ENCODE results near the gene HNRNPA2B1.

HNRNPA2B1 gene

DNA sequence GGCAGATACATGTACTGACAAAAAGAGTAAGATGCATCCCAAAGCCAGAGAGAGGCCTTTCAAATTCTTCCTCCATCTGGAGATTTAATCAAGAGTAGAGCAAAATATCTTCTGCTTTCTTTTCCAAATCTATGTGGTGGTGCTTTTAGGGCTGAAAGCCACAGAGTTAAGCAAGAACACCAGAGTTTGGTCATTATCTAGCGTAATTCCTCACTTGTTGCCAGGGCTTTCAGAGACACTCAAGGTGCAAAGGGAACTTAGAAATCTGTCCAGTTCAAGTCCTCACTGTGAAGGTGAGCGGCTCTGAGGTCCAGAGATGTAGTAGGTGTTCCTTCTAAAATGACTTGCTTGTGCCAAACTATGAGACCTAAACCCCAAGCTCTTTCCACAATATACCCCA lies 59.5 kb downstream of the HNRNPA2B1 start:
- no peak for DNase-seq

DNA sequence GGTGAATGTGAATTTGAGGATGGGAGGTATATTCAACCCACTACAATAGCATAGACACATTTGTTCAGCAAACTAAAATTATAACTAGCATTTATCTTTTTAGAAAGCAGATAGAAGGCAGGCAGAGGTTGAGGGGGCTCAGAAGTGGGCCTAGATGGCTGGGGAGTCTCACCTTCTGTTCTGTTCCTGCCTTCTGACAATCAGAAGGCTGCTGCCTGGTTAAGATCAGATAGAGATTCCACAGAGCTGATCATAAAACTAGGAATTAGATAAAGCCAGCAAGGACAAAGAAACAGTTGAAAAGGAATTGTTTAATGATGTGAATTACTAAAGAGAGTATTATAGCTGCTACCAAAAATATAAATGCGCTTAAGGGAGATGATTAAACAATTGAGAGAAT lies 60.2 kb downstream of the HNRNPA2B1 start:
- no peak for DNase-seq

All from NCI-H82 (cell line).